GM15510 (cell line): Measurements from ENCODE around the gene BEST4.

ENCODE experiments used
- POLR2A ChIP-seq: IDR thresholded peaks from 3 replicates; pipeline ENCODE4 v1.6.1; 2011; ENCODE audit warnings: borderline replicate concordance; ENCODE audit not compliant: insufficient read length; ENCODE audit errors: extremely low read depth

The BEST4 gene

DNA sequence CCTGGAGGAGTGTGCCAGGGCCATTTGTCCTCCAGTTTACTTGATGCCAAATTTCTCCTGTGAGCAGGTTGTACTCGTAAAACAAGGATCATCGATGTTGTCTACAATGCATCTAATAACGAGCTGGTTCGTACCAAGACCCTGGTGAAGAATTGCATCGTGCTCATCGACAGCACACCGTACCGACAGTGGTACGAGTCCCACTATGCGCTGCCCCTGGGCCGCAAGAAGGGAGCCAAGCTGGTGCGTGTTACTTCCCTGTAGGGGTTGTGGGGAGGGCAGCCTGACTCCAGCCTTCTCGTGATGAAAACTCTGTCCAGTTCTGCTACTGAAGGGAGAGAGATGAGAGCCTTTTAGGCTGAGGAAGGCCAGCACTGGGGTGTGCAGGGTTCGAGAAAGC lies 10.4 kb downstream of the BEST4 start:
- TF ChIP-seq POLR2A: no peak

DNA sequence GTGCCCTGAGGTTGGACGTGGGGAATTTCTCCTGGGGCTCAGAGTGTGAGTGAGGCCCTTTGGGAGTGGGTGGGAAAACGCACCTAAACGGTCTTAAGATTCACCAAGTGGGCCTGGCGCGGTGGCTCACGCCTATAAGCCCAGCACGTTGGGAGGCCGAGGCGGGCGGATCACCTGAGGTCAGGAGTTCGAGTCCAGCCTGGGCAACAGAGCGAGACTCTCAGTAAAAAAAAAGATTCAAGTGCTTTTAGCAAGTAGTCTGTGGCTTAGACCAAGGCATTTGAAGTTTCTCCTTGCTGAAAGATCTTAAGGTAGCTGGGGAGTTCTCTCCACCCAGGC lies 11.3 kb downstream of the BEST4 start:
- TF ChIP-seq POLR2A: no peak

DNA sequence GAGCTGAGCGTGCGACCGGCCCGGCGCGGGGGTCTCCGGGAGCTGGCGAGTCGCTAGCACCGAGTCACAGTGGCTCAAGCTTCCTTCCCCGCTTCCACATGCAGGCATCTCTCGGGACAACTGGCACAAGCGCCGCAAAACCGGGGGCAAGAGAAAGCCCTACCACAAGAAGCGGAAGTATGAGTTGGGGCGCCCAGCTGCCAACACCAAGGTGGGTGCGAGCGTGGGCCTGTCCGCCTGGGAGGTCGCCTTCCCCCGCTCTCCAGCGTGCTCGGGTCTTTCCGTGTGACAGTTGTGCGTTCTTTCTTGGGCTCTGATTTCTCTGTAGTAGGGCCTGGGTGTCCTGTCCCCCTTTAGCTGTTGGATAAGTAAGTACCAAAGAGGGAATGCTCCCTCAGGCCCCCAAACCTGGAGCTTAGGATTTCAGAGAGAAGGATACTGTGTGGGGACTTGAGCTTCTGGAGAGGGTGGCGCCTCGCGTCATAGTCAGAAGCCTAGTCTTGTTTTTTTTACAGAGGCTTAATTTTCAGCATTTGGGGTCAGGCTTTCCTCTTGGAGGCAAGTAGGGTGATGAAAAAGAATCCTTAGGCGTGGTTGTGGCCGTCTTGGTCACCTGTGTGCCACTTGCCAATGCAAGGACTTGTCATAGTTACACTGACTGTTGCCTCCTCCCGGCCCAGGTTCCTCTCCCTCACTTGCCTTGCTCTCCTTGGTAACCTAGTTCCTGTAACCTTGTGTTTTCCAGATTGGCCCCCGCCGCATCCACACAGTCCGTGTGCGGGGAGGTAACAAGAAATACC lies 11.8 kb downstream of the BEST4 start:
- no peak for TF ChIP-seq POLR2A

DNA sequence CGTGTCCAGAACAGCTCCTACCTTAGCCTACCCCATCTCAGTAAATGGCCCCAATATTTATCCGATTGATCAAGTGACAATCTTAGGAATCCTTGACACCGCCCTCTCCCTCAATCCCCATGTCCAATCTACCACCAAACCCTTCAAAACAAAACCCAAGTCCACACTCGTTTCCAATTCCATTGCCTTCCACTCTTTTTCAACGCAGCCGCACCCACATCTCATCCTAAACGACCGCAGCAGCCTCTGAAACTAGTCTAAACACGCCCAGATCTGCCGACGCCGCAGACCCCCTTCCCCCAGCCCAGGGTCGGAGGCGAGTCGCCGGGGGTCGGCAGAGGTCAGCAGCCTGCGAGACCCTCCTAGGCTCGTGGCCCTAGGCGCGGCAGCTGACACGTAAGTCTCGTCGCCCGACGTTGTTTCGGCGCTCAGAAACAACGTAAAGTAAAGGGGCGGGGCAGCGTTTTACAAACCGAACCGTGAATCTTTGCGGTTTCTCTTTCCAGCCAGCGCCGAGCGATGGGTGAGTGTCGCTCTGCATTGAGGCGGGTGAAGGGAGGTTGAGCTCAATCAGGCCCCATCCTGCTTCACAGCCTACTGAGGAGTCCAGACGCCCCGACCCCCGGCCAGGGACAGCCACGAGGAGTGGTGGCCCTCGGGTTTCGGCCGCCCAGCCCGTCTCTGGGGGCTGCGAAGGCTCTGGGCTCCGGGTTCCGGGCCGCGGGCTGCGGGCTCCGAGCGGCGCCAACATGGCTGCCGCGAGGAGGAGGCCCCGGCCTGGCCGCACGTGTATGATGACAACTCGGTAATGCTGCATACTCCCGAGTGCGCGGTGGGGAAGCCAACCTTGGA lies 12.7 kb downstream of the BEST4 start, which contains the start of gene RPS8:
TSS of gene RPS8 (plus strand) at position 463 of the 852 bp plus-strand sequence. CDS start at position 520, 57 bp downstream.
- peak; percentile 99 for TF ChIP-seq POLR2A

DNA sequence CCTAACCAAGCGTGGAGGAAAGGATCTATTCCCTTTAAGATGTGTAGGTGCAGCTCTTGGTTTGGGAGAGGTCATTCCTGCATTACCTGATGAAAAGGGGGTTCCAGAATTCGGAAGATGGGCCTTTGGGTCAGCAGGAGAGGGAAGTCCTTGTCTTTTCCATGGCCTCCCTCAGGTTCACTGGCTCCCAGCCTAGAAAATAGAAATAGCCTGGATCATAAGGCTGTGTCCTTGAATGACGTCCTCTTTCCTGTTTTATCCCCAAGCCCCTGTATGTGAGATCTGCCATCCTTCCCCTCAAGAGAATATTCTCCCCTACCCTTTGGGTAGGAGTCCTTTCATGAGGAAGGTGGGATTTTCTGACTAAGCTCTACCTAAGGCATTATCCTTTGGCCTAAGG lies 27.1 kb downstream of the BEST4 start:
- no peak for TF ChIP-seq POLR2A

DNA sequence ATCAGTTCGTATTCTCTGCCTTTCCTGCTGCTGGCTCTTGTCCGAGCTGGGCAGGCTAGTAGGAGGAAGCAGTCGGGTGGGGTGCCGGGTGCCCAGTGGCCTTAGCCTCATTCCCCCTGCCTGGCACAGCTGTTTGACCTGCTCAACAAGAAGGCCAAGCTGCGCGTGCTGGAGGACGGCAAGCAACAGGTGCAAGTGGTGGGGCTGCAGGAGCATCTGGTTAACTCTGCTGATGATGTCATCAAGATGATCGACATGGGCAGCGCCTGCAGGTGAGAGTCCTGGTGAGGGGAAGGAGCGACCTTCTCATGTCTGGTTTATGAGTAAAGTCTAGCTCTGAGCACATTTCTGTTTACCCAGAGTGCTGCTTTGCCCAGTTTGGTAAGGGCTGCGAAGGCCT lies 28.9 kb downstream of the BEST4 start:
- TF ChIP-seq POLR2A: no peak

DNA sequence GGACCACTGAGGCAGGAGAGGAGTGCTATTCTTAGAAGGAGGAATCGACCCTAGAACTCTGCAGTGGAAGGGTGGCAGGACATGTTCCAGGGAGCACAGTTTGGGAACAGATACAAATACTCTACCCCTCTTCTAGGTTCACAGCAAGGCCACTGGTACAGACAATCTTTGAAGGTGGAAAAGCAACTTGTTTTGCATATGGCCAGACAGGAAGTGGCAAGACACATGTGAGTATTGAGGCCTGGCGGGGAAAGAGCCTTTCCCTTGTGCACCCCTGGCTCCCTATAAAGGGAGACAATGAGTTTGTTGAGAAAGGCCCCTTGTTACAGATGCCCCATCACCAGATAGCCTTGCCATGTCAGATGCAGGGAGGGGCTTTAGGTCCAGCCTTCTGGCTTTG lies 30.6 kb downstream of the BEST4 start:
- TF ChIP-seq POLR2A: no peak

DNA sequence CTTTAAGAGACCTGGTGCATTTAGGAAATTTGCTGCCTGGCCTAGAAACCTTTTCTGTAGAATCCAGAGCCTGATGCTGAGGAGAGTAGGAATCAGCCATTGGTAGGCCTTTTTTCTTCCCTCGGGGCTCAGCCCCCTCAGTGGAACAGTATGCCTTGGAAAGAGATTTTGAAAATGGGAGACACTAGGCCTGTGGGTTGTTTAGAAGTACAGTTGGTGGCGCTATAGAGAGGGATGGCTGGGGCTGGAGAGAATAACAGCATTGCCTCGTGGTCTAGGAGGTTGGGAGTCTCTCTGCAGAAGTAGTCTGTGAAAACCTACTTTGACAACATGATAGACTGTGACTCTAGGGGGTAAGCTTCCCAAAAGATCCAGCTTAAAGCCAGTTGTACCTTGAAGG lies 40.1 kb downstream of the BEST4 start:
- TF ChIP-seq POLR2A: no peak

DNA sequence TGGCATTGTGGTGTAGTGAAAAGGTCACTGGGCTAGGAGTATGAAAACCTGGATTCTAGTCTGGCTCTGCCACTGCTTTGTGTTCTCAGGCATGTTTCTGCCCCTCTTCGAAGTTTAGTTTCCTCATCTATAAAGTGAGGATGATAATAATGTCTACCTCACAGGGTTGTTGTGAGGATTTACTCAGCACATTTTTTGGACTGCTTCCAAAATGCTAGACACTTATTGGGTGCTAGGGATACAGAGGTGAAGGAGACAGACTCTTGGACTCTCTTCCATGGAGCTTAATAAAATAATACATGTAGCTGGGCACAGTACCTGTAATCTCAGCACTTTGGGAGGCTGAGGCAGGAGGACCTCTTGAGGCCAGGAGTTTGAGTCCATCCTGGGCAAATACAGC lies 44.8 kb downstream of the BEST4 start:
- TF ChIP-seq POLR2A: no peak

DNA sequence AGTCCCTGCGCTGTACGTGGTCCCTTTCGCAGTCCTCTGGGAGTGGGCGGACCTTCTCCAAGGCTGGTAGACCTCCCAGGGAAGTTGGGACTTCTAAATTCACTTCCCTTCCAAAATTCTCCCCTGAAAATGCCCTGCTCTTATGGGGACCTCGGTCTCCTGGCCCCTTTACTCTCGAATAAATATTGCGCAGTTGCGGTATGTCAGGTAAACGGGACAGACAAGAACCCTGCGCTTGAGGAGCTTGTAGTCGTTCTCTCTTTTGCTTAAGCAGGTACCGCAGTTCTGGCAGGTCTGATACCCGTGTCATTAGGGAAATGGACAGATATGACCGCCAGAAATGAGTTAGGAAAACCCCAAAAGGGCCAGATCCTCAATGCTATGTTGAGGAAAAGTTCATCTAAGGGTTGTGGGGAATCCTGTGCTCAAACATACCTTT lies 47.8 kb downstream of the BEST4 start:
- no peak for TF ChIP-seq POLR2A

DNA sequence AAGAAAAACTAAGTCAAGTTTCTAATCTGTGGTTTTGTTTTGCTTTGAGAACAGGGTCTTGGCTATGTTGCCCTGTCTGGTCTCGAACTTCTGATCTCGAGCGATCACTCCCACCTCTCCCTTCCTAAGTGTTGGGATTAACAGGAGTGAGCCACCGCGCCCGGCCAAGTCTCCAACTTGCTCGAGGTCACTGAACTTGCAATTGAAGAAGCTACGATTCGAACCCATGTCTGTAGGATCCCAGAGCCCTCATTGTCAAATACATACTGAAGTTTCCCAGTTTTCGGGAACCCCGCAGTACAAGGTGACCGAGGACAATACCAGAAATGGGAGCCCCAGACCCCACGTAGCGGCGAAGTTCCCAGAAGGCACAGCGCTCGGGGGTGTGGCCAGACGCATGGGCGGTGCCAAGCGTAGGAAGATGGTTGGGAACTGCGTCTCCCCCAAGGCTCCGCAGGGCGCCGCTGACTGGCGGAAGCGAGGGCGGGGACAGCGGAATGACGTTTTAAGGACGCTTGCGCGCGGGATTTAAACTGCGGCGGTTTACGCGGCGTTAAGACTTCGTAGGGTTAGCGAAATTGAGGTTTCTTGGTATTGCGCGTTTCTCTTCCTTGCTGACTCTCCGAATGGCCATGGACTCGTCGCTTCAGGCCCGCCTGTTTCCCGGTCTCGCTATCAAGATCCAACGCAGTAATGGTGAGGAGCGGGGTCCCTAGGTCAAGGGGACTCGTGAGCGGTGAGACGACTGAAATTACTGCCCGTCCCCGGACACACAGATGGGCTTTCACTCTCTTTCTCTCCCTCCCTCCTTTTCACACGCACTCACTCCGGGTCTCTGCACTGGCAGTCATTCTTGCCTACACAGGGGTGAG lies 48.4 kb downstream of the BEST4 start, which contains the start of gene KIF2C:
TSS of gene KIF2C (plus strand) at position 531 of the 872 bp plus-strand sequence. CDS start at position 627, 96 bp downstream.
- TF ChIP-seq POLR2A: peak; percentile 97

DNA sequence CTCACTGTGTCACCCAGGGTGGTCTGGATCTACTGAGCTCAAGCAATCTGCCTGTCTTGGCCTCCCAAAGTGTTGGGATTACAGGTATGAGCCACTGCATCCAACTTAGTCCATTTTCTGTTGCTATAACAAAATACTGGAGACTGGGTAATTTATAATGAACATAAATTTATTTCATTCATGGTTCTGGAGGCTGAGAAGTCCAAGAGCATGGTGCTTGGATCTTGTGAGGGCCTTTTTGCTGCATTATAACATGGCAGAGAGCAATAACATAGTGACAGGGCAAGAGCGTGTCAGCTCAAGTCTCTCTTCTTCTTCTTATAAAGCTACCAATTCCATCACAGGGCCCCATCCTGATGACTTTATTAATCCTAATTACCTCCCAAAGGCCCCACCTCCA lies 52.0 kb downstream of the BEST4 start:
- TF ChIP-seq POLR2A: no peak

DNA sequence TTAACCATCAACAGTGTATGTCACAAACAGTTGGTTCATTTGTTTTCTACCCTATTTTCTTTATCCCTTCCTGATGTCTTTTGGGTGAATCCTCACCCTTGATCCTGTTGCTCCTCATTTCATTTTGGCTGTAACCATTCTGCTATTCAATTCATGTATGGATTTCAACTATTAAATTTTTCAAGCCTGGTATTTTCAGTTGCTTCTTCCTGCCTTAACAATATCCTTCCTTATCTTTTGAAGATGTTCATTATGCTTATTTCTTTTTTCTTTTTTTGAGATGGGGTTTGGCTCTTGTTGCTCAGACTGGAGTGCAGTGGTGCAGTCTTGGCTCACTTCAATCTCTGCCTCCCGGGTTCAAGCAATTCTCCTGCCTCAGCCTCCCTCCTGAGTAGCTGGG lies 54.2 kb downstream of the BEST4 start:
- no peak for TF ChIP-seq POLR2A
